Osteoblast (primary cell): Measurements from ENCODE around the gene CELA2A. TPM values are rescaled to one million over a fixed set of nuclear protein-coding genes. Genes with fewer than 3 reads are reported as not detected.
"Not testable (repeated sequence)": the region's sequence is repeated elsewhere in the genome, so short reads cannot be mapped to it uniquely, and the experiment has no call there.

Experiments used
- DNase-seq: peaks from one replicate; pipeline ENCODE4 v3.0.0; 2011; ENCODE audit warnings: low spot score, mixed read lengths; ENCODE audit not compliant: insufficient read length; ENCODE audit errors: missing footprints
- H2AFZ ChIP-seq: 2 replicates; pipeline ENCODE4 v1.6.0; 2011; ENCODE audit warnings: mild to moderate bottlenecking, low read length
- H3K27ac ChIP-seq: 2 replicates; pipeline ENCODE4 v1.5.1; 2011; ENCODE audit warnings: mild to moderate bottlenecking, low read depth, low read length, moderate library complexity
- H3K27me3 ChIP-seq: 2 replicates; pipeline ENCODE4 v1.6.0; 2012; ENCODE audit warnings: mild to moderate bottlenecking, control low read depth, inconsistent platforms, low read length, moderate library complexity; ENCODE audit not compliant: insufficient read depth
- H3K36me3 ChIP-seq: 2 replicates; pipeline ENCODE4 v1.5.1; 2011; ENCODE audit warnings: mild to moderate bottlenecking, low read length, control low read depth, moderate library complexity; ENCODE audit not compliant: insufficient read depth
- H3K4me1 ChIP-seq: 2 replicates; pipeline ENCODE4 v1.5.1; 2011; ENCODE audit warnings: mild to moderate bottlenecking, low read length, control low read depth, moderate library complexity; ENCODE audit not compliant: insufficient read depth
- H3K4me2 ChIP-seq: 2 replicates; pipeline ENCODE4 v1.6.0; 2011; ENCODE audit warnings: mild to moderate bottlenecking, low read length; ENCODE audit not compliant: insufficient read depth
- H3K4me3 ChIP-seq: fragments of 200-600 bp; sonication (generic); 3 replicates; pipeline ENCODE4 v1.5.1; 2012; ENCODE audit warnings: mild to moderate bottlenecking, low read length, inconsistent platforms; ENCODE audit not compliant: insufficient read depth
- H3K79me2 ChIP-seq: 2 replicates; pipeline ENCODE4 v1.6.0; 2012; ENCODE audit warnings: mild to moderate bottlenecking, low read length, control low read depth, inconsistent platforms; ENCODE audit not compliant: insufficient read depth
- H3K9me3 ChIP-seq: 2 replicates; pipeline ENCODE4 v1.5.1; 2011; ENCODE audit warnings: low read depth, low read length, control low read depth
- H4K20me1 ChIP-seq: 2 replicates; pipeline ENCODE4 v1.6.0; 2012; ENCODE audit warnings: mild to moderate bottlenecking, low read length, control low read depth; ENCODE audit not compliant: insufficient read depth
- total RNA-seq: library from RNA; depleted of rRNA; stranded (reverse); fragments of >200 nt; gene quantifications from 2 replicates; pipeline ENCODE4 v1.2.3, GENCODE V29; 2012
- TF ChIP-seq, protein P1 (sequence below): IDR thresholded peaks from 2 replicates; pipeline ENCODE4 v1.5.1; 2011; ENCODE audit warnings: mild to moderate bottlenecking, low read depth, low read length, moderate library complexity; ENCODE audit errors: extremely low read depth

The CELA2A gene
- total RNA-seq, 1 donor, result not detected

DNA sequence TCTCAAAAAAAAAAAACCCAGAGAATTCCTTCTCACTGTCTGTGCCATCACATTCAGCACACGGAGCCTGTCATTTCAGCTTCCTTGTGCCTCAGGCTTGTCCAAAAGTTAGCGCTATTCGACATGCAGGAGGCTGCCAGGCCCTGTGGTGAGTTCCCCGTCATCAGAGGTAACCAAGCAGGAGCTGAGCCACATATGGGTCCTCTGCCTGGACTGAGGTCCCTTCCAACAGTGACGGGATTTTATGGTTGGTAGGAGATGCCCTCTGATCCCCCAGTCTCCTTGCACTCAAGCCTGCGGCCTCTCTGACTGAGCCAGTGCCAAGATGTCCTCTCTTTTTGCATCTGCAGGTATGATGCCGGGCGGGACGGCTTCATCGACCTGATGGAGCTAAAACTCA, 31.0 kb upstream of the CELA2A start:
- TF ChIP-seq, protein P1, sequence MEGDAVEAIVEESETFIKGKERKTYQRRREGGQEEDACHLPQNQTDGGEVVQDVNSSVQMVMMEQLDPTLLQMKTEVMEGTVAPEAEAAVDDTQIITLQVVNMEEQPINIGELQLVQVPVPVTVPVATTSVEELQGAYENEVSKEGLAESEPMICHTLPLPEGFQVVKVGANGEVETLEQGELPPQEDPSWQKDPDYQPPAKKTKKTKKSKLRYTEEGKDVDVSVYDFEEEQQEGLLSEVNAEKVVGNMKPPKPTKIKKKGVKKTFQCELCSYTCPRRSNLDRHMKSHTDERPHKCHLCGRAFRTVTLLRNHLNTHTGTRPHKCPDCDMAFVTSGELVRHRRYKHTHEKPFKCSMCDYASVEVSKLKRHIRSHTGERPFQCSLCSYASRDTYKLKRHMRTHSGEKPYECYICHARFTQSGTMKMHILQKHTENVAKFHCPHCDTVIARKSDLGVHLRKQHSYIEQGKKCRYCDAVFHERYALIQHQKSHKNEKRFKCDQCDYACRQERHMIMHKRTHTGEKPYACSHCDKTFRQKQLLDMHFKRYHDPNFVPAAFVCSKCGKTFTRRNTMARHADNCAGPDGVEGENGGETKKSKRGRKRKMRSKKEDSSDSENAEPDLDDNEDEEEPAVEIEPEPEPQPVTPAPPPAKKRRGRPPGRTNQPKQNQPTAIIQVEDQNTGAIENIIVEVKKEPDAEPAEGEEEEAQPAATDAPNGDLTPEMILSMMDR, result no peak
- Histone ChIP-seq H4K20me1 (peaks cover 33% of the 10 kb centered on the region), H3K4me3 (no peak overlapping the region), H3K9me3 (no peaks in the 10 kb centered on the region), H3K27me3 (no peaks in the 10 kb centered on the region), H3K36me3 (peaks cover 12% of the 10 kb centered on the region), H3K79me2 (peaks cover 52% of the 10 kb centered on the region), H3K27ac (peak overlapping the region; percentile 33), H3K4me1 (peaks cover 15% of the 10 kb centered on the region), H3K4me2 (no peak overlapping the region), H2AFZ (no peak overlapping the region)
- DNase-seq, result peak; percentile 1

DNA sequence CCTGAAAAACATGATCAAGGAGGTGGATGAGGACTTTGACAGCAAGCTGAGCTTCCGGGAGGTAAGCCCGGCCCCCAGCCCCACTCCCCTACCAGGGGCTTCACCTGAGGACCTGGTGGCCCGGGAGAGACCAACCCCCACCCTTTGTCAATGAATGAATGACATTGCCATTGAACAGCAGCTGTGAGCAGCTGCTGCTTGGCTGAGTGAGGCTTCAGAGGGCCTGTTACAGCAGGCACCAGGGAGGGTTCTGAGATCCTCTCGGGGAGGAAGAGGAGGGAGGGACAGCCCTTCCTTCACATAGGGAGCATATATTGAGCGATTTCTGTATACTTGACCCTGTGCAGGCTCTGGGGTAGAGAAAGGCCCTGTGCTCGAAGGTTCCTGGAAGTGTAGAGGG, 30.6 kb upstream of the CELA2A start:
- no peak overlapping the region for H3K4me2 ChIP-seq
- H3K27me3 ChIP-seq, result no peaks in the 10 kb centered on the region
- no peak overlapping the region for H2AFZ ChIP-seq
- TF ChIP-seq, protein P1, result no peak
- H4K20me1 ChIP-seq, result peaks cover 31% of the 10 kb centered on the region
- H3K9me3 ChIP-seq, result no peaks in the 10 kb centered on the region
- no peak overlapping the region for H3K4me3 ChIP-seq
- H3K27ac ChIP-seq, result peak overlapping the region; percentile 33
- DNase-seq, result peak; percentile 48
- H3K79me2 ChIP-seq, result peaks cover 47% of the 10 kb centered on the region
- H3K36me3 ChIP-seq, result peaks cover 15% of the 10 kb centered on the region
- H3K4me1 ChIP-seq, result peaks cover 15% of the 10 kb centered on the region

DNA sequence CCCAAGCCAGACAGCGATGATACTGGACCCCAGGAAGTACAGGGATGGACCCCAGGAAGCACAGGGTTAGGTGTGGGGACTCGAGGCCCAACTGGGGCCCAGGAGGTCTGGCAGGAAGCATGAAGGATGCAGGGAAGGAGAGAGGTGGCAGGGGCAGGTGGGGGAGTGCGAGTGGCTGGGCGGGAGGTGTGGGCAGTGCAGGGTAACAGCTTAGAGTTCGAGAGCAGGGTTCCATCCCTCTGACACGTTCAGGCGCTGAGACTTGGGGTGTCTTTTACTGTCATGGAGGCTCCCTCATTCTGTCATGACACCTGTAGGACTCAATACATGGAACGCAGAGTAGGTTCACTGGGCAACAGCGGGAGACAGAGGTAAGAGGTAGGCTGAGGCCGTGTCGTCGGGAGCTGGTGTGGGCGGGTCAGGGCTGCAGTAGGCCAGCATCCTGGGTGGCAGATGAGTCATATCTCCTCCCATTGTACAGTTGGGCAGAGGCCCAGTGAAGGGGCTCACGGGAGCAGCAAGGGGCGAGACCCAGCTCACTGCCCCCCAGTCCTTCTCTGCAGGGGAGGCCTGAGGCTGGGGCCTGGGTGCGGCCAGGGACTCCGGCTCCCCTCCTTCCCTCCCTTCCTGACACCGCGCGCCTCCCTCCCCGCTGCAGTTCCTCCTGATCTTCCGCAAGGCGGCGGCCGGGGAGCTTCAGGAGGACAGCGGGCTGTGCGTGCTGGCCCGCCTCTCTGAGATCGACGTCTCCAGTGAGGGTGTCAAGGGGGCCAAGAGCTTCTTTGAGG, 29.8 kb upstream of the CELA2A start:
- no peak overlapping the region for H2AFZ ChIP-seq

DNA sequence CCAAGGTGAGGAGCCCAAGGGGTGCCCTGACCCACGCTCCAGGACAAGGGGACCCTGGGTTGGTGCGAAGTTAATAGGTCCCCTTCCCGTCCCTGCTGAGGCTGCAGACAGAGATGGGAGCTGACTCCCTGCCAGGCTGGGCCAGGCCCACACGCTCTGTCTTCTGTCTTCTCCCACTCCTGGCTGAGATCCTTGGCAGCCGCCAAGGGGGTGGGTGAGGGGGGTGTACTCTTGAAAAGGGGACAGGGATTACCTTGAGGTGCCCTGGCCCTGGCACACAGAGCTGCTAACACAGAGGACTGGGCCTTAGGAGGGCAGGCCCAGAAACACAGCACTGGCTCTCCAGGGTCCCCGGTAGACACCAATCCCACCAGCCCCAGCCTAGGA, 29.3 kb upstream of the CELA2A start:
- H3K27me3 ChIP-seq, result no peaks in the 10 kb centered on the region
- peak; percentile 6 for DNase-seq
- H3K4me1 ChIP-seq, result peaks cover 15% of the 10 kb centered on the region
- H3K36me3 ChIP-seq, result peaks cover 21% of the 10 kb centered on the region
- TF ChIP-seq, protein P1, result no peak
- peak overlapping the region; percentile 51 for H3K27ac ChIP-seq
- no peak overlapping the region for H2AFZ ChIP-seq
- H3K4me2 ChIP-seq, result no peak overlapping the region
- H3K79me2 ChIP-seq, result peaks cover 36% of the 10 kb centered on the region
- no peaks in the 10 kb centered on the region for H3K9me3 ChIP-seq
- peaks cover 27% of the 10 kb centered on the region for H4K20me1 ChIP-seq
- no peak overlapping the region for H3K4me3 ChIP-seq

More for the DNA sequence above, 29.8 kb upstream of the CELA2A start:
- Histone ChIP-seq H3K79me2 (peaks cover 40% of the 10 kb centered on the region), H3K27ac (peak overlapping the region; percentile 51), H3K36me3 (peaks cover 21% of the 10 kb centered on the region), H3K4me2 (no peak overlapping the region), H3K27me3 (no peaks in the 10 kb centered on the region), H3K4me1 (peaks cover 15% of the 10 kb centered on the region), H3K4me3 (no peak overlapping the region), H3K9me3 (no peaks in the 10 kb centered on the region), H4K20me1 (peaks cover 27% of the 10 kb centered on the region)
- peak; percentile 93 for DNase-seq
- TF ChIP-seq, protein P1, result no peak

DNA sequence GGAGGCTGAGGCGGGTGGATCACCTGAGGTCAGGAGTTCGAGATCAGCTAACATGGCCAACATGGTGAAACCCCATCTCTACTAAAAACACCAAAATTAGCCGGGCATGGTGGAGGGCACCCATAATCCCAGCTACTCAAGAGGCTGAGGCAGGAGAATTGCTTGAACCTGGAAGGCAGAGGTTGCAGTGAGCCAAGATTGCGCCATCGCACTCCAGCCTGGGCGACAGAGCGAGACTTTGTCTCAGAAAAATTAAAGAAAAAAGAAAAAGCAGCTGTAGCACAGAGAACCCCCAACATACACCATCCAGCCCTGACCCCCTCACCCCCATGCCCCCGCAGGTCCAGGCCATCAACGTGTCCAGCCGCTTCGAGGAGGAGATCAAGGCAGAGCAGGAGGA, 28.3 kb upstream of the CELA2A start:
- Histone ChIP-seq H3K36me3 (peaks cover 21% of the 10 kb centered on the region), H3K79me2 (peaks cover 28% of the 10 kb centered on the region), H3K4me1 (peaks cover 22% of the 10 kb centered on the region), H4K20me1 (peaks cover 23% of the 10 kb centered on the region)
- not testable (repeated sequence) for H3K9me3 ChIP-seq, H3K27me3 ChIP-seq, H3K4me3 ChIP-seq, H3K4me2 ChIP-seq, H2AFZ ChIP-seq, H3K27ac ChIP-seq
- DNase-seq, result peak; percentile 38
